Calu3 (cell line): ENCODE results near the gene NOP16. TPM values are rescaled to one million over a fixed set of nuclear protein-coding genes. Genes with fewer than 3 reads are reported as not detected.
A peak's percentile ranks its signal among the peaks of the same experiment; 100 is the strongest.

Experiments
- BruUV-seq: library from RNA; stranded (reverse); fragments of 400-500 nt; replicated peaks from 2 replicates; lab custom pipeline; 2021; lab: Mats Ljungman, UMichigan
- CTCF ChIA-PET: fragments of 300-600 bp; sonication (Branson Sonifier 250); formaldehyde crosslinking; loops from one replicate; lab custom pipeline; 2022; ENCODE audit warnings: antibody characterized with exemption; lab: Charles Lee
- DNase-seq: peaks from one replicate; pipeline ENCODE4 v3.0.0; 2022
- H3K27ac Mint-ChIP-seq: one replicate; pipeline ENCODE4 v1.8.0; 2022; ENCODE audit warnings: mixed read lengths; ENCODE audit not compliant: unreplicated experiment
- H3K27me3 Mint-ChIP-seq: one replicate; pipeline ENCODE4 v1.8.0; 2022; ENCODE audit warnings: mixed read lengths; ENCODE audit not compliant: unreplicated experiment
- H3K36me3 Mint-ChIP-seq: one replicate; pipeline ENCODE4 v1.8.0; 2022; ENCODE audit warnings: mild to moderate bottlenecking, moderate library complexity, mixed read lengths; ENCODE audit not compliant: insufficient read depth, unreplicated experiment
- H3K4me1 Mint-ChIP-seq: one replicate; pipeline ENCODE4 v1.8.0; 2022; ENCODE audit warnings: mild to moderate bottlenecking, low read depth, mixed read lengths; ENCODE audit not compliant: unreplicated experiment
- H3K4me3 Mint-ChIP-seq: one replicate; pipeline ENCODE4 v1.8.0; 2022; ENCODE audit warnings: mild to moderate bottlenecking, low read depth, moderate library complexity, mixed read lengths; ENCODE audit not compliant: unreplicated experiment
- H3K9me3 Mint-ChIP-seq: one replicate; pipeline ENCODE4 v1.8.0; 2022; ENCODE audit warnings: low read depth, mixed read lengths; ENCODE audit not compliant: unreplicated experiment
- CTCF ChIP-seq: fragments of 200-600 bp; IDR thresholded peaks from one replicate; pipeline ENCODE4 v1.8.0; 2022; ENCODE audit warnings: antibody characterized with exemption; ENCODE audit not compliant: unreplicated experiment
- intact Hi-C: fragments of 100-400 bp; cut with micrococcal nuclease; formaldehyde crosslinking; loops from one replicate; pipeline ENCODE4 v1.10.0; 2022; ENCODE audit not compliant: unreplicated experiment
- microRNA-seq: library from miRNA; unstranded; fragments of <30 nt; microRNA quantifications from one replicate; pipeline ENCODE4 v1.2.0, GENCODE V29; 2022
- total RNA-seq: library from RNA; stranded (reverse); gene quantifications from 2 replicates; pipeline ENCODE4 v1.2.3, GENCODE V29; 2022

Gene NOP16
- total RNA-seq, 1 experiment from 2014 or later: 84.5 TPM

- no peak overlapping the region for H3K27ac Mint-ChIP-seq
- no peak for DNase-seq
- no peaks in the 10 kb centered on the region for H3K4me1 Mint-ChIP-seq
- H3K36me3 Mint-ChIP-seq: no peaks in the 10 kb centered on the region
- TF ChIP-seq CTCF: no peak
- H3K27me3 Mint-ChIP-seq: no peaks in the 10 kb centered on the region
- CTCF ChIA-PET: no interaction called here
- BruUV-seq: no TSS peak
- intact Hi-C loops: no loop called here
- H3K4me3 Mint-ChIP-seq: no peak overlapping the region
- peaks cover 4% of the 10 kb centered on the region for H3K9me3 Mint-ChIP-seq
These were observed 50.5 kb downstream of the NOP16 start for GRCh38 chr5:176337913-176338312.

GRCh38 chr5:176334031-176334770, 54.2 kb downstream of the NOP16 start:
- Mint-ChIP-seq H3K4me3 (no peak overlapping the region), H3K27me3 (no peaks in the 10 kb centered on the region), H3K9me3 (peaks cover 4% of the 10 kb centered on the region), H3K27ac (no peak overlapping the region), H3K4me1 (no peaks in the 10 kb centered on the region), H3K36me3 (no peaks in the 10 kb centered on the region)
- DNase-seq: no peak
- intact Hi-C loops: no loop called here
- CTCF ChIA-PET: no interaction called here
- BruUV-seq: no TSS peak
- TF ChIP-seq CTCF: no peak

Small RNA genes lying within 50 kb of the gene (microRNA-seq; reads per million reads assigned to microRNA genes)
- gene MIR1271: 3.9 reads per million, percentile 7 among the genes with 10 or more reads in this experiment

Other genes starting within 250 kb of the NOP16 start
- 24.9 and 31.8 TPM in 2 replicates for gene SIMC1, start 150.2 kb downstream of the NOP16 start, total RNA-seq
- gene KIAA1191, start 26.8 kb downstream of the NOP16 start, total RNA-seq: 75.8 and 79.0 TPM in 2 replicates
- gene ARL10, start 23.1 kb downstream of the NOP16 start, total RNA-seq: 3.8 and 4.2 TPM in 2 replicates
- 72.5 and 72.6 TPM in 2 replicates for gene HIGD2A, start 153 bp upstream of the NOP16 start, total RNA-seq
- gene CLTB, start 27.9 kb upstream of the NOP16 start, total RNA-seq: 104 and 116 TPM in 2 replicates
- gene FAF2, start 59.8 kb upstream of the NOP16 start, total RNA-seq: 68.9 and 73.6 TPM in 2 replicates
- gene RNF44, start 148.8 kb upstream of the NOP16 start, total RNA-seq: 76.9 and 82.3 TPM in 2 replicates
- gene CDHR2, start 160.7 kb upstream of the NOP16 start, total RNA-seq: 7.8 and 13.3 TPM in 2 replicates
- 11.5 and 12.6 TPM in 2 replicates for gene GPRIN1, start 221.6 kb upstream of the NOP16 start, total RNA-seq
- gene SNCB, start 241.9 kb upstream of the NOP16 start, total RNA-seq: not detected in 2 replicates
- gene EIF4E1B, start 242.1 kb upstream of the NOP16 start, total RNA-seq: not detected in 2 replicates